A673 (cell line): ENCODE results near the gene LMO4. TPM values are rescaled to one million over a fixed set of nuclear protein-coding genes. Genes with fewer than 3 reads are reported as not detected.

ENCODE experiments used
- BruUV-seq: library from RNA; stranded (reverse); fragments of 400-500 nt; replicated peaks from 2 replicates; lab custom pipeline; 2021; lab: Mats Ljungman, UMichigan
- CTCF ChIA-PET: fragments of 300-600 bp; sonication (Branson Sonifier 250); formaldehyde crosslinking; loops from one replicate; lab custom pipeline; 2022; ENCODE audit warnings: antibody characterized with exemption; lab: Charles Lee
- POLR2A ChIA-PET: fragments of 300-600 bp; sonication (Branson Sonifier 250); formaldehyde crosslinking; loops from one replicate; lab custom pipeline; 2022; ENCODE audit warnings: antibody characterized with exemption; ENCODE audit not compliant: low non-redundant PET; lab: Charles Lee
- DNase-seq: peaks from one replicate; pipeline ENCODE4 v3.0.0-alpha.2; 2015; ENCODE audit warnings: low spot score
- H3K27ac ChIP-seq: fragments of 200-600 bp; sonication (generic); 2 replicates; pipeline ENCODE4 v1.5.1; 2016; ENCODE audit warnings: mixed run types, low read depth, mild to moderate bottlenecking, mixed read lengths, antibody characterized with exemption, low read length; ENCODE audit not compliant: poor library complexity, severe bottlenecking
- H3K27me3 ChIP-seq: fragments of 200-600 bp; sonication (generic); replicated peaks from 2 replicates; pipeline ENCODE4 v1.6.1; 2017; ENCODE audit warnings: mixed run types, low read depth, mild to moderate bottlenecking, mixed read lengths, antibody characterized with exemption, low read length; ENCODE audit not compliant: insufficient read depth, poor library complexity
- H3K36me3 ChIP-seq: fragments of 200-600 bp; sonication (generic); 2 replicates; pipeline ENCODE4 v1.6.1; 2016; ENCODE audit warnings: mixed run types, mild to moderate bottlenecking, mixed read lengths, antibody characterized with exemption, low read length; ENCODE audit not compliant: insufficient read depth, poor library complexity, severe bottlenecking
- H3K4me1 ChIP-seq: fragments of 200-600 bp; sonication (generic); 2 replicates; pipeline ENCODE4 v1.6.1; 2017; ENCODE audit warnings: mixed run types, mild to moderate bottlenecking, mixed read lengths, antibody characterized with exemption, low read length; ENCODE audit not compliant: insufficient read depth, poor library complexity, severe bottlenecking
- H3K4me3 ChIP-seq: fragments of 200-600 bp; sonication (generic); 2 replicates; pipeline ENCODE4 v1.5.1; 2016; ENCODE audit warnings: low read depth, mixed run types, mild to moderate bottlenecking, mixed read lengths, low read length; ENCODE audit not compliant: poor library complexity, severe bottlenecking
- H3K9me3 ChIP-seq: fragments of 200-600 bp; sonication (generic); 2 replicates; pipeline ENCODE4 v1.6.1; 2016; ENCODE audit warnings: mixed run types, low read depth, mild to moderate bottlenecking, mixed read lengths, antibody characterized with exemption, low read length; ENCODE audit not compliant: poor library complexity, severe bottlenecking
- EZH2 ChIP-seq: fragments of 200-600 bp; sonication (generic); IDR thresholded peaks from 2 replicates; pipeline ENCODE4 v1.6.1; 2017; ENCODE audit warnings: borderline replicate concordance, low read depth, mild to moderate bottlenecking, mixed read lengths, antibody characterized with exemption, low read length; ENCODE audit not compliant: poor library complexity, severe bottlenecking
- intact Hi-C: fragments of 100-400 bp; cut with micrococcal nuclease; formaldehyde crosslinking; loops from one replicate; pipeline ENCODE4 v1.10.0; 2022; ENCODE audit not compliant: unreplicated experiment
- total RNA-seq: library from RNA; stranded (reverse); gene quantifications from 2 replicates; pipeline ENCODE4 v1.2.3, GENCODE V29; 2021
- TF ChIP-seq, protein P1 (sequence below): fragments of 300-800, 200-600 bp; sonication (generic); conservative IDR thresholded peaks from 2 replicates; pipeline ENCODE4 v1.5.1; 2017; ENCODE audit warnings: low read depth, mild to moderate bottlenecking, antibody characterized with exemption, low read length, moderate library complexity, mixed read lengths

The LMO4 gene
- total RNA-seq, 1 experiment from 2014 or later: 32.2 TPM

GRCh38 chr1:87314091-87314490 lies 14.6 kb upstream of the LMO4 start:
- Histone ChIP-seq H3K9me3 (no peaks in the 10 kb centered on the region), H3K27me3 (peaks cover 4% of the 10 kb centered on the region), H3K27ac (no peak overlapping the region), H3K4me3 (no peak overlapping the region), H3K4me1 (no peaks in the 10 kb centered on the region), H3K36me3 (no peaks in the 10 kb centered on the region)
- intact Hi-C loops: no loop called here
- no peak for DNase-seq
- ChIA-PET CTCF (no interaction called here), POLR2A (no interaction called here)
- no peak for TF ChIP-seq EZH2
- TF ChIP-seq, protein P1, sequence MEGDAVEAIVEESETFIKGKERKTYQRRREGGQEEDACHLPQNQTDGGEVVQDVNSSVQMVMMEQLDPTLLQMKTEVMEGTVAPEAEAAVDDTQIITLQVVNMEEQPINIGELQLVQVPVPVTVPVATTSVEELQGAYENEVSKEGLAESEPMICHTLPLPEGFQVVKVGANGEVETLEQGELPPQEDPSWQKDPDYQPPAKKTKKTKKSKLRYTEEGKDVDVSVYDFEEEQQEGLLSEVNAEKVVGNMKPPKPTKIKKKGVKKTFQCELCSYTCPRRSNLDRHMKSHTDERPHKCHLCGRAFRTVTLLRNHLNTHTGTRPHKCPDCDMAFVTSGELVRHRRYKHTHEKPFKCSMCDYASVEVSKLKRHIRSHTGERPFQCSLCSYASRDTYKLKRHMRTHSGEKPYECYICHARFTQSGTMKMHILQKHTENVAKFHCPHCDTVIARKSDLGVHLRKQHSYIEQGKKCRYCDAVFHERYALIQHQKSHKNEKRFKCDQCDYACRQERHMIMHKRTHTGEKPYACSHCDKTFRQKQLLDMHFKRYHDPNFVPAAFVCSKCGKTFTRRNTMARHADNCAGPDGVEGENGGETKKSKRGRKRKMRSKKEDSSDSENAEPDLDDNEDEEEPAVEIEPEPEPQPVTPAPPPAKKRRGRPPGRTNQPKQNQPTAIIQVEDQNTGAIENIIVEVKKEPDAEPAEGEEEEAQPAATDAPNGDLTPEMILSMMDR: no peak
- BruUV-seq: no TSS peak

- no peak for DNase-seq
- BruUV-seq: no TSS peak
- TF ChIP-seq EZH2: no peak
- TF ChIP-seq, protein P1: no peak
- no peaks in the 10 kb centered on the region for H3K9me3 ChIP-seq
- H3K4me1 ChIP-seq: no peaks in the 10 kb centered on the region
- no peak overlapping the region for H3K4me3 ChIP-seq
- intact Hi-C loops: no loop called here
- no peaks in the 10 kb centered on the region for H3K36me3 ChIP-seq
- CTCF ChIA-PET: no interaction called here
- POLR2A ChIA-PET: no interaction called here
- no peak overlapping the region for H3K27ac ChIP-seq
- H3K27me3 ChIP-seq: peaks cover 4% of the 10 kb centered on the region
Measured at GRCh38 chr1:87318056-87318650, 10.5 kb upstream of the LMO4 start.

GRCh38 chr1:87318806-87319205 lies 9.9 kb upstream of the LMO4 start:
- no TSS peak for BruUV-seq
- no peak for TF ChIP-seq EZH2
- TF ChIP-seq, protein P1: no peak
- Histone ChIP-seq H3K36me3 (no peaks in the 10 kb centered on the region), H3K4me3 (no peak overlapping the region), H3K27me3 (peaks cover 4% of the 10 kb centered on the region), H3K9me3 (no peaks in the 10 kb centered on the region), H3K4me1 (no peaks in the 10 kb centered on the region), H3K27ac (no peak overlapping the region)
- intact Hi-C loops: no loop called here
- ChIA-PET POLR2A (no interaction called here), CTCF (no interaction called here)
- no peak for DNase-seq
